SU-DHL-6 (cell line): ENCODE data around the gene IBA57.
A peak's percentile ranks its signal among the peaks of the same experiment; 100 is the strongest.
"Not testable (repeated sequence)": the region's sequence is repeated elsewhere in the genome, so short reads cannot be mapped to it uniquely, and the experiment has no call there.

ENCODE experiments used
- H2AFZ ChIP-seq: fragments of 200-600 bp; sonication (generic); 2 replicates; pipeline ENCODE4 v1.6.1; 2014; ENCODE audit warnings: low read depth, mild to moderate bottlenecking, moderate library complexity, mixed read lengths, antibody characterized with exemption, low read length; ENCODE audit not compliant: severe bottlenecking
- H3F3A ChIP-seq: fragments of 200-600 bp; shearing (Covaris generic); 2 replicates; pipeline ENCODE4 v1.6.0; 2016; ENCODE audit warnings: antibody characterized with exemption, mild to moderate bottlenecking; ENCODE audit not compliant: insufficient read depth
- H3K27ac ChIP-seq: fragments of 200-600 bp; sonication (generic); 2 replicates; pipeline ENCODE4 v1.5.1; 2016; ENCODE audit warnings: low read depth, mild to moderate bottlenecking, low read length, moderate library complexity, mixed read lengths
- H3K27me3 ChIP-seq: fragments of 200-600 bp; sonication (generic), shearing (Covaris generic); 2 replicates; pipeline ENCODE4 v1.6.0; 2014; ENCODE audit warnings: mild to moderate bottlenecking, low read length
- H3K36me3 ChIP-seq: fragments of 200-600 bp; sonication (generic); 2 replicates; pipeline ENCODE4 v1.6.1; 2014; ENCODE audit warnings: mild to moderate bottlenecking, low read length, mixed read lengths
- H3K4me2 ChIP-seq: fragments of 300-600, 200-600 bp; shearing (Covaris generic), sonication (generic); 2 replicates; pipeline ENCODE4 v1.6.0; 2014; ENCODE audit warnings: low read length, low read depth, mild to moderate bottlenecking; ENCODE audit not compliant: poor library complexity, severe bottlenecking
- H3K4me3 ChIP-seq: fragments of 200-600 bp; sonication (generic); 2 replicates; pipeline ENCODE4 v1.5.1; 2014; ENCODE audit warnings: antibody characterized with exemption, low read length, mild to moderate bottlenecking, mixed read lengths; ENCODE audit not compliant: insufficient read depth, poor library complexity, severe bottlenecking
- H3K79me2 ChIP-seq: fragments of 200-600 bp; sonication (generic); 2 replicates; pipeline ENCODE4 v1.6.1; 2014; ENCODE audit warnings: mild to moderate bottlenecking, low read length, moderate library complexity; ENCODE audit not compliant: insufficient read depth
- H3K9ac ChIP-seq: fragments of 200-600 bp; sonication (generic); 2 replicates; pipeline ENCODE4 v1.7.0; 2014; ENCODE audit warnings: mild to moderate bottlenecking, low read length
- H3K9me2 ChIP-seq: fragments of 200-600 bp; sonication (generic); replicated peaks from 2 replicates; pipeline ENCODE4 v1.6.1; 2014; ENCODE audit warnings: low read length; ENCODE audit not compliant: insufficient read depth
- H3K9me3 ChIP-seq: fragments of 200-600 bp; sonication (generic); 2 replicates; pipeline ENCODE4 v1.6.1; 2014; ENCODE audit warnings: low read length, mixed read lengths; ENCODE audit not compliant: insufficient read depth
- H4K20me1 ChIP-seq: fragments of 200-600 bp; sonication (generic); 2 replicates; pipeline ENCODE4 v1.6.1; 2014; ENCODE audit warnings: low read depth, mild to moderate bottlenecking, antibody characterized with exemption, low read length, moderate library complexity, mixed read lengths
- CTCF ChIP-seq: fragments of 200-600 bp; sonication (generic); IDR thresholded peaks from one replicate; pipeline ENCODE4 v1.5.1; 2017; ENCODE audit warnings: antibody characterized with exemption, mild to moderate bottlenecking, low read length, moderate library complexity; ENCODE audit not compliant: insufficient read depth, poor library complexity, severe bottlenecking
- EZH2phosphoT487 ChIP-seq: fragments of 200-600 bp; sonication (generic), shearing (Covaris generic); conservative IDR thresholded peaks from 2 replicates; pipeline ENCODE4 v1.6.1; 2018; ENCODE audit warnings: mild to moderate bottlenecking, antibody characterized with exemption, low read length, moderate library complexity, mixed read lengths

The IBA57 gene

GRCh38 chr1:228226141-228226874 lies 60.7 kb downstream of the IBA57 start:
- Histone ChIP-seq H4K20me1 (no peaks in the 10 kb centered on the region), H3F3A (no peaks in the 10 kb centered on the region), H3K9ac (no peak overlapping the region), H3K36me3 (no peaks in the 10 kb centered on the region), H3K4me3 (no peak overlapping the region), H3K4me2 (no peak overlapping the region), H2AFZ (no peak overlapping the region), H3K27ac (no peak overlapping the region), H3K9me3 (no peaks in the 10 kb centered on the region), H3K27me3 (no peaks in the 10 kb centered on the region), H3K79me2 (no peaks in the 10 kb centered on the region), H3K9me2 (no peaks in the 10 kb centered on the region)
- TF ChIP-seq CTCF (no peak), EZH2phosphoT487 (no peak)

GRCh38 chr1:228226956-228227791 lies 61.6 kb downstream of the IBA57 start:
- Histone ChIP-seq H3K9me3 (no peaks in the 10 kb centered on the region), H3K27me3 (no peaks in the 10 kb centered on the region), H3K4me2 (no peak overlapping the region), H3K36me3 (no peaks in the 10 kb centered on the region), H2AFZ (no peak overlapping the region), H3K9ac (no peak overlapping the region), H3K27ac (no peak overlapping the region), H4K20me1 (no peaks in the 10 kb centered on the region), H3K9me2 (no peaks in the 10 kb centered on the region), H3K79me2 (no peaks in the 10 kb centered on the region), H3K4me3 (no peak overlapping the region), H3F3A (no peaks in the 10 kb centered on the region)
- TF ChIP-seq EZH2phosphoT487 (no peak), CTCF (peak; percentile 12)

- not testable (repeated sequence) for H3K27me3 ChIP-seq, H3K27ac ChIP-seq, H3K4me2 ChIP-seq, H3F3A ChIP-seq, H3K4me3 ChIP-seq, H4K20me1 ChIP-seq, H3K9me3 ChIP-seq, H3K79me2 ChIP-seq, H3K9ac ChIP-seq, H3K9me2 ChIP-seq, H3K36me3 ChIP-seq, H2AFZ ChIP-seq
These were observed 62.5 kb downstream of the IBA57 start for GRCh38 chr1:228228147-228228546.

- H2AFZ ChIP-seq: no peak overlapping the region
- H3K9me2 ChIP-seq: no peaks in the 10 kb centered on the region
- no peaks in the 10 kb centered on the region for H3K27me3 ChIP-seq
- no peak overlapping the region for H3K4me2 ChIP-seq
- H3K36me3 ChIP-seq: no peaks in the 10 kb centered on the region
- no peak overlapping the region for H3K27ac ChIP-seq
- H3K4me3 ChIP-seq: no peak overlapping the region
- H3F3A ChIP-seq: no peaks in the 10 kb centered on the region
- TF ChIP-seq EZH2phosphoT487 (no peak), CTCF (no peak)
- no peak overlapping the region for H3K9ac ChIP-seq
- H4K20me1 ChIP-seq: no peaks in the 10 kb centered on the region
- H3K79me2 ChIP-seq: no peaks in the 10 kb centered on the region
- no peaks in the 10 kb centered on the region for H3K9me3 ChIP-seq
These were observed 63.0 kb downstream of the IBA57 start for GRCh38 chr1:228228601-228229074.
